Fibroblast of peridontal ligament (primary cell): ENCODE measurements around the gene RRP7A.
"Not testable (repeated sequence)": the region's sequence is repeated elsewhere in the genome, so short reads cannot be mapped to it uniquely, and the experiment has no call there.

ENCODE experiments used
- DNase-seq: peaks from one replicate; pipeline ENCODE4 v3.0.0-alpha.2; 2010; ENCODE audit errors: extremely low read depth

The RRP7A gene

DNA sequence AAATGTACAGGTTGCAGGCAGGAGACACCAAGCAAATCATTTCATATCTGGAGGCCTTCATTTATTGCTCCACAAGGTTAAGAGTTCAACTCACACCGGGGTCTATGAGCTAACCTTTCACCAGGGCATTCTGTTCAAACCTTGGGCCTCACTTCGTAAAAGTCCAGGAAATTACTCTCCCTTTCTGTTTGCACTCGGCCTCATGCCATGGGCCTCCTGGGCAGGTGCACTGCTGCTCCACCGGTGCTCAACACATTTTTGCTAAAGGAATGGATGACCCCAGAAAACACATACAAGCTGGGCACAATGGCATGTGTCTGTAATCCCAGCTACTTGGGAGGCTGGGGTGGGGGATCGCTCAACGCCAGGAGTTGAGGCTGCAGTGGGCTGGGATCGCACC, 16.6 kb upstream of the RRP7A start:
- no peak for DNase-seq

DNA sequence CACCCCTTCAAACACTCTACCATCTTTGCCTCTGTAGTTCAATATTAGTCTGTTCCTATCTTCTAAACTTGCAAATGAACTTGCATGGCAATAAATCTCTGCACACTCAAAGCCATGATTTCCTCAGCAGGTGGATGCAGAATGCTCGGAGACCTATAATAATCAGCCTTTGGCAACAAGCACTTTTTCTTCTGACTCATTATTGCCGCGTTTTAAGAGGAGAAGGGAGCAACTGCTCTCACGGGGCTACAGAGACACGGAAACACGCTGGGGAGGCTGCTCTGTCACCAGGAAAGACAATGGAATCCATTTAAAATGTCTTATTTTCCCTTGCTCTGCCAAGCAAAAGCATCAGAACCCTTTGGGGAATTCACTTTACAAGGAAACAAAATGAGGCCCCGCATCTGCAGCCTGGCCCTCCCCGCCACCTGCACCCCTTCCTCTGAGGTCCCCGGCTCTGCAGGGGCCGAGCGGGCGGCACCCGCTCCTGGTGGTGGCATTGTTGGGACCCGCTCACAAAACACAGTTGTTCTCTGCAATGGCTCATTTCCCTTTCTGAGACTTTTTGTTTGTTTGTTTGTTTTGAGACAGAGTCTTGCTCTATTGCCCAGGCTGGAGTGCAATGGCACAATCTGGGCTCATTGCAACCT, 15.6 kb upstream of the RRP7A start:
- not testable (repeated sequence) for DNase-seq

DNA sequence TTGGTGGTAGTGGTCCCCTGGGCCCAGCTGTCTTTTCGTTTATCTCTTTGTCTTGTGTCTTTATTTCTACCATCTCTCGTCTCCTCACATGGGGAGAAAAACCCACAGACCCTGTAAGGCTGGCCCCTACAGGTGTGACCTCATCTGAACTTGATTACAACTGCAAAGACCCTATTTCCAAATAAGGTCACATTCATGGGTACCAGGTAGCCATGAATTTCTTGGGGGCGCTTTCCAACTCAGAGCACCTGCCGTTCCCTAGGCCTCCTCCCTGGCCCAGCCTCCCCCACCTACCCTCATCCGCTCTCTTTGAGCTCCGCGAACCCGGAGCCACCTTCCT, 14.0 kb upstream of the RRP7A start:
- no peak for DNase-seq

DNA sequence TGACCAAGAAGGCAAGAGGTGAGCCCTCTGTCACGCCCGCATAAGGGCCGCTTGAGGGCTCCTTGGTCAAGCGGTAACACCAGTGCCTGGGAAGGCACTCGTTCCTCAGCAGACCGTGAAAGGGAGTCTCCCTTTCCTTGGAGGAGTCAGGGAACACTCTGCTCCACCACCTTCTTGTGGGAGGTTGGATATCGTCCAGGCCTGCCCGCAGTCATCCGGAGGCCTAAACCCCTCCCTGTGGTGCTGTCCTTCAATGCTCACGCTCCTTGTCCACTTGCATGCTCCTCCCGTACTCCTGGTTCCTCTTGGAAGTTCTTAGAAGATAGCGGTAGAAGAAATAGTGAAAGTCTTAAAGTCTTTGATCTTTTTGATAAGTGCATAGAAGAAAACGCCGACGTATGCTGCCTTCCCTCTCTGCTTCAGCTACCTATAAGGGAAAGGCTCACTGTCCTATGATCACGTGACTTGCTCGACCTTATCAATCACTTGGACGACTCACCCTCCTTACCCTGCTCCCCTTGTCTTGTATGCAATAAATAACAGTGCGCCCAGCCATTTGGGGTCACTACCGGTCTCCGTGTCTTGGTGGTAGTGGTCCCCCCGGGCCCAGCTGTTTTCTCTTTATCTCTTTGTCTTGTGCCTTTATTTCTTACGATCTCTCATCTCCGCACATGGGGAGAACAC, 11.9 kb upstream of the RRP7A start:
- DNase-seq: not testable (repeated sequence)

DNA sequence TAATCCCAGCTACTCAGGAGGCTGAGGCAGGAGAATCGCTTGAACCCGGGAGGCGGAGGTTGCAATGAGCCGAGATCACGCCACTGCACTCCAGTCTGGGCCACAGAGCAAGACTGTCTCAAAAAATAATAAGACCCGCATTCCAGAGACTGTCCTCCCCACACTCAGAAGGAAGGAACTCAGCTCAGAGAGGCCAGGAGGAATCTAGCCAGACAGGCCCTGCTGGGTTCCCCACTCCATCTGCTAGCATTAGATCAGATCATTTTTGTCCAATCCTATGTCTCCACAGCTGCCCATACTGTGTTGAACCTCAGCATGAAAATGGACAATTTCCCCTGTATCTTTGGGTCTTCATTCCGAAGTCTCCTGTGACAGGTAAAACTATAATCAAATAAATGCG, 9.8 kb upstream of the RRP7A start:
- not testable (repeated sequence) for DNase-seq

DNA sequence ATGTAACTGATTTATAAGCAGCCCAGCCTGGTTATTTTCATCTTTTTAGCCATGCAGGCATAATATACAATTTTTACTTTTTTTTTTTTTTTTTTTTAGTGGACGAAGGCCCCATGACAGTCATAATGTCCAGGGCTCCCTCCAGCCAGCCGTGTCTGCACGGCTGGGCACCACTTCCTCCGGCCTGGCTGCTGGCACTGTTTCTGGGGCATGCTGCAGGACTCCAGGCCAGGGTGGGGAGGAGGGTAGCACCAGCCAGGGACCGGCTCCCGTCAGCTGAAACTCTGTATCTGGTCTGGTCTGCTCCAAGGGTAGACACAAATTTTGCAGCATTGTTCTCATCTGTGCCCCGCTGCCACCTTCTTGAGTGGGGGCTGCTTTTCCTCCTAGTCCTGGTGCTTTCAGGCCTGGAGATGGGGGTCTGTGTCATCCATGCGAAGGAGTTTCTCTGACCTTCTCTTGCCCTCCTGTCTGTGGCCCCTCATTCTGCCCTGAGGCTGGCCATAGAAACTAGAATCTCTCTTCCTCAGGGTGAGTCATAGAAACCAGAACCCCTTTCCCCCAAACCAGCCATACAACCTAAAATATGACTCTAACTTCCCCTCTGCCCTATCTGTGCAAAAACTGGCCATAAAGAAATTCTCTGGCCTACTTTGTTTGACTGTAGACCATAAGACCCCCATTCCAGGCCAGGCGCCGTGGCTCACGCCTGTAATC, 9.2 kb upstream of the RRP7A start:
- DNase-seq: no peak

DNA sequence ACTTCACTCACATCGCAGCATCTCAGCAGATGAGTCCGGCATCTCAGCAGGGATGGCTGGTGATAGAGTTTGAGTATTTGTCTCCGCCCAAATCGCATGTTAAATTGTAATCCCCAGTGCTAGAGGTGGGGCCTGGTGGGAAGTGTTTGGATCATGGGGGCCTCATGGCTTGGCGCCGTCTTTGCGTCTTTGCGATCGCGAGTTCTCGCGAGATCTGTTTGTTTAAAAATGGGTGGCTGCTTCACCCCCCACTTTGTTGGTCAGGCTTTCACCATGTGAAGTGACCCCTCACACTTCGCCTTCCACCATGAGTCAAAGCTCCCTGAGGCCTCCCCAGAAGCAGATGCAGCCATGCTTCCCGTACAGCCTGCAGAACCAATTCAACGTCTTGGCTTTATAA, 3.0 kb upstream of the RRP7A start:
- DNase-seq: no peak

DNA sequence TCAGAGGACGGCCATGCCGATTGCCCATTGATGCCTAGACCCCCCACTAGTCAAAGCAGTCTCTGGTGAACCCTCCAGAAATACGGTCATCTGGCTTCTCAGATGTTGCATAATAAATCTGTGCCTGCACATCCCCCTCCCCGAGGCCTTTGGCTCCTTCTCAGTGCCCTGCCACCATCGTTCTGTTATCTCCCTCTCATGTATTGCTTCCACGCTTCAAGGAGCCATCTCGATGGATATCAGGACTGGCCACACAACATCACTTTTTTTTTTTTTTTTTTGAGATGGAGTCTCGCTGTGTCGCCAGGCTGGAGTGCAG, 1.6 kb upstream of the RRP7A start:
- DNase-seq: no peak

DNA sequence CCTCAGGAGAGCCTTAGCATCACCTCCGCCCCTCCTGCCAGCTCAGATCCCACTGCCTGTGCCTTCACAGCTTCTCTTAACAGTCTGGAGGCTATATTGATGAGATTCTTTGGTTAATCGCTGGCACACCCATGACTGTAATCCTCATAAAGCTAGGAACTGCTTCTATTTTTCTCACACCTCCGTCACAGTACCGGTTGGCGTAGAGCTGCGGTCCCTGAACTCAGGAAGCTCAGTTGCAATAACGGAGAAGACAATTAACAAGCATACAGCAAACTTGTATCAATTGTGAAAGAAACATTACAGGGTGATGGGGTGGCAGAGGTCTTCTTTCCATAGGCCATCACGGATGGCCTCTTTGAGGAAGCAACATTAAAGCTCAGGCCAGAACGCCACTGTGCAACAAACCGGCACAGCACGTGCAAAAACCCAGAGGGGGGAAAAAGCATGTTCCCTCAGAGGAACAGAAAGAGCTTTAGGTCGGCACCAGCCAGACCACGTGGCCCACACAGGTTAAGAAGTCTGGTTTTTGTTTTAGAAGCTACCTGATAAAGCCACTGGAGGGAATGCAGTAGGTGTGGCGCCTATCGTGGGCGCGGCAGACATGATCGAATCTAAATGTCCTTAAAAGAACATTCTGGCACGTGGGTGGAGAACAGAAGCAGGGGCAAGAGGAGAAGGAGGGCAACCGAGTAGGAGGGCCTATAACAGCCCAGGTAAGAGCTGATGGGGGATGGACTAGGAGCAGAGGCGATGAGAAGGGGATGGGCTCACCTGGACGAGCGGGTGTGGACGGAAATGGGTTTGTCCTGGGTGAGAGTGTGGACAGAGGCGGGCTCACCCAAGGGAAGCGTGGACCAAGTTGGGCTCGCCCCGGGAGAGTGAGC, 715 bp downstream of the RRP7A start:
- not testable (repeated sequence) for DNase-seq

DNA sequence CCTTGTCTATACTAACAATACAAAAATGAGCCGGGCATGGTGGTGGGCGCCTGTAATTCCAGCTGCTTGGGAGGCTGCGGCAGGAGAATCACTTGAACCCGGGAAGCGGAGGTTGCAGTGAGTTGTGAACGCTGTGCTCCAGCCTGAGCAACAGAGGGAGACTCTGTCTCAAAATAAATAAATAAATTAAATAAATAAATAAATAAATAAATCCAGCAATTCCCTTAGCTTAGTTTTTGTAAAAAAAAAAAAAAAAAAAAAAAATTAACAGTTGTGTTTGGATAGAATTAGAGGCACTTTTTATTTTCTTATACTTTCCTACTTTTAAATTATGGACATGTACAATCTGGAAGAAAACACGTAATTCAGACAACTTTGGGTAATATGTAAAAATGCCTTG, 2.5 kb downstream of the RRP7A start:
- DNase-seq: not testable (repeated sequence)

DNA sequence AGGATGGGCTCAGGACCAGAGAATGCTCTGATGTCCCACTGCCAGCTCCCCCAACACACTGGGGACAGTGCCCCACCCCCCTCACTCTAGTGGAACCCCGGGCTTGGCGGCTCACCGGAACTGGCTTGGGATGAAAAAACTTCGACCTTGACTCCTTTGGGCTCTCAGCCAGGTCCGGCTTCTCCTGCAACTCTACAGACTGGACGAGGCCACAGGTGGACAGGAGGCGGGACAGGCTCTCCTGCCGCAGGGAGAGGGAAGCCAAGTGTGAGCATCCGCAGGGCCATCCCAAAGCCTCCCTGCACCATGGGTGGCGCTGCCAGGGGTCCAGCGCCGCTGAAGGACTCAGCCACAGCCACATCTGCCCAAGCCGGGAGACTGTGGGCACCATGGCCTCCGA, 3.7 kb downstream of the RRP7A start:
- no peak for DNase-seq

DNA sequence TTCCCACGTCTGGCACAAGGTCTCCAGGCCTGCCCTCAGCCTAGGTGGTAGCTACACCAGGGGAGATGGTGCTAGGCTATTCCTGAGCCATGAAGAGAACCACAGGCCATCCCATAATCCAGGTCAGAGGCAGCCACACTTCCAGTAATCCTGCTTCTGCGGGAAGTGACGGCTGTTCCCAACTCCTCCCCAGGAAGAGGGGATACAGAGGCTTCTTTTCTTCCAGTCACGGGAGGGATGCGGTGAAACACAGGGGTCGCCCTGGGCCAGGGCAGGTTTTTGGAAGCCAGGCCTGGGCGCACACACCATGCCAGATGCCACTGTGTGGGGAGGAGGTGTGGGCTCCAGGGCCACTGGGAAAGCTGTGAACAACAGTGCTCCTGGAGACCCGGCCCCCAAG, 4.3 kb downstream of the RRP7A start:
- not testable (repeated sequence) for DNase-seq

DNA sequence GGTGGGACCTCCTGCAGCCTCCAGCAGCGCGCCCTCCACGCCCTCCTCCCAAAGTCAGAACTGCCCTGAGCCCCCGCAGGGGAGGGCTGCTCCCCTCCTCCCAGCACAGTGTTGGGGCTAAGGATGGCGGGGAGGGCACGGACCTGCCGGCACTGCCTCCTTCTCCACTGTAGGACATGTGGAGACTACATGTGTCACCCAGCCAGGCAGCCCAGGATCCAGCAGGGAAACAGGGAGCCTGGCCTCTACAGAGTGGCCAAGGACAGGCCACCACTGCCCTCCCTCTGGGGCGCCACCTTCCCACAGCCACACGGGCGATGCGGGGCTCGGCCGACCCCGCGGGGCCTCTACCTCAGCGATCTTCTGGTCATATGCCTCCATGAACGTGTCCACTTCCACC, 5.3 kb downstream of the RRP7A start:
- DNase-seq: not testable (repeated sequence)

DNA sequence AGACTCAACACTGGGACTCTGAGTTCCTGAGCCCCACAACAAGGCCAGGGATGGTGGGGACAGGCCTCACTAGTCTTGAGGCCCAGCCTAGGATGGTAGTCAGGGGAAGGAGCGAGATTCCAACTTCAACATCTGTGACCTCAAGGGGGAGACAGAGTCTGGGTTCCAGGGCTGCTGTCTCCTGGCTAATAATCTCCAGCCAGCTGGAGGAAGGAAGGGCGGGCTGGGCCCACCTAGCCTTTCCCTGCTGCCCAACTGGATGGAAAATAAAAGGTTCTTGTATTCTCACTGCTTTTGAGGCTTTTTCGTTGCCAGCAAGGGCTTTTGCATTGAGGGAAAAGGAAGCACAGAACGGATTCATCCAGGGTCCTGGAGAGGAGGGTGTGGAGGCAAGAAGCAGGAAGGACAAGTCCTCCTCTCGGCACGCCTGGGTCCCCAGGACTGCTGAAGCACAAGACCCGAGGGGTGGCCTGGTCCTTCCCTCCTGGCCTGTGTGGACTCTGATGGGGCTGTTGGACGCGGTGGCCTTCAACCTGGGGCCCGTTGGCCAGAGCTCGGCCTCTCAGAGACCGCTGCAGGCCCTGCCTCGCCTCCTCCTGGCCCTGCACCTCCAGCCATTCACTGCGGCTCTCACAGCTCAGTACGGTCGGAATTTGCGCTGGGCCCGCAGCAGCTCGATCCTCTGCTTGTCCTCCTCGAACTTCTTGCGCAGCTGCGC, 7.2 kb downstream of the RRP7A start:
- peak; percentile 18 for DNase-seq

DNA sequence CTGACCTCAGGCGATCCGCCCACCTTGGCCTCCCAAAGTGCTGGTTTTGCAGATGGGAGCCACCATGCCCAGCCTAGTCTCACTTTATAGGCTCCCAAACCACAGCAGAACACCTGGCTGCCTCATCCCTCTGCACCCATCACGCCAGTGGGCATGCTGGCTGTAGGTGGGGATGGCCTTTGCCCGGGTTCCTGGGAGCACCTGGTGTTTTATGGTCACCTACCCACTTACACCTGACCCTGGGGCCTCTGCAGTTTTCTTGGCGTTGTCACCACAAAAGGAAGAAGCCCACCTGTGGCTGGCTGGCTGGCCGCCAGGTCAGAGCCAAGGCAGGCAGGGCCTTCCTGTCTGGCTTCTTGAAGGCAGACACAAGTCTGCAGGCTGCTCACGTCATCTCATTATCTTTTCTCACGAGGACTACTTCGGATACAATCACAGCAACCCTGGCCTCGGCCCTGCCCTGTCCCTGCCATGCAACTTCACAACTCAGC, 8.2 kb downstream of the RRP7A start:
- DNase-seq: no peak

DNA sequence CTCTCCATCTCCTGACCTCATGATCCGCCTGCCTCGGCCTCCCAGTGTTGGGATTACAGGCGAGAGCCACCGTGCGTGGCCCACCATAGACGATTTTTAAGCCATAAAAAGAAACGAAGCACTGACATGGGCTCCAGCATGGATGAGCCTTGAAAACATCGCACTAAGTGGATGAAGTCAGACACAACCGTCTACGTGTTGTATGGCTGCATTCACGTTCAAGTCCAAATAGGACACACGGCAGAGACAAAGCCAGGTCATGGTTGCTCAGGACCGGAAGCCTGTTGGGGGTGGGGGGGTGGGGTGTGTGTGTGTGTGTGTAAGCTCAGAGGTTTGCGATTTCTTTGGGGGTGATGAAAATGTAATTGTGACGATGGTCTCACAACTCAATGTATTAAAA, 10.0 kb downstream of the RRP7A start:
- DNase-seq: no peak

DNA sequence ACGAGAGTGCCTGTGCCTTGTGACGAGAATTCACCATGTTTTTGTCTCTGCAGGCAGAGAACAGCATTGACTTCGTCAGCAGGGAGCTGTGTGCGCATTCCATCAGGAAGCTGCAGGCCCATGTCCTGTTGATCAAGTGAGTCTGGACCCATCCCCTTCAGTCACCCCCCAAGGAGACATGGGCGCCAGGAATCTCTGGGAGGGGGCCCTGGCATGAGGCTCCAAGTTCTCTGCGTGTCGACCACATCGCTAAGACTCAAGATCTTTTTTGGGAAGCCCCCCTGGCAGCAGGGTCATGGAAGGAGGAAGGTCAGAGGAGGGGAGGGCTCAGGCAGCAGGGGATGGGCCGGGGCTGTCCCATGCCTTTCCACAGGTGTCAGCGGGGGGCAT, 10.6 kb downstream of the RRP7A start:
- DNase-seq: not testable (repeated sequence)

DNA sequence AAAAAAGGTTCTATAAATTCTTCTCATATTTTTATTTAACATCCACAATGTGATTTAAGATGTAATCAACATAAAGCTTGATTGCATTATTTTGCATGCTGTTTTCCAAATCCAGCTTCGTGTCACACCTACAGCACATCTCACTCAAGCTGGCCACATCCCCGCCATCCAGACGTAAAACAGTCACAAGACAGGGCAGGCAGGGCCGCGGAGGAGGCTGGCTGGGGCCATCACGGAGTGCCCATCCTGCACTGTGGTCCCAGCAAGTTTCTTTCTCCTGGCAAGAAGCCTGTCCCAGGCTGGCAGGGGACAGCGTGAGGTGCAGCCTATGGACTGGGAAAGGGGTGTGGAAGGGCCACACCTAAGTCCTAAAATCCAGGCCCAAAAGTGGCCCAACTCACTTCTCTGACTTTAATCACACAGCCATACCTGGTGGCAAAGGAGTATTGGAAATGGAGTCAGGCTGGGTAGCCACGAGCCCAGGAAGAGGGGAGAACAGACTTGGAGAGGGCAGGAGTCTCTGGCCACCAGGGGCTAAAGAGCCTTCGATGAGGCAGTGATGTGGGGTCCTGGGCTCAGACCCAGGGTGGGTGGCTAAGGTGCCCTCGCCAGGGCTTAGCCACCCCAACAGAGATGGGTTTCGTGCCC, 11.1 kb downstream of the RRP7A start:
- DNase-seq: not testable (repeated sequence)

DNA sequence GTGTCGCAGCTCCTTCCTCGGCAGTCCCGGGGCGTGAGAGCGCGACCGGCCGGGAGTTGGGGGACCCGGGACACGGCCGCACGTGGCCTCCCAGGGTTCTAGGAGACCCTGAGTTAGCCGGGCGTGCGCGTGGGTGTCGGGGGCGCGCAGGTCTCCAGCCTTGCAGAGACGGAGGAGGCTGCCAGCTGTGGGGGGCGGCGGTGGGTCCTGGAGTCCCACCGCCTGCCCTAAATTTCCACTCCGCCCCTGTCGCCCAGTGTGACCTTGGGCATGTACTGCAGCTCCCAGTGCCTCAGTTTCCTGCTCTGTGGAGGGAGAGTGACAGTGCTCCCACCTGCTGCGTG, 18.8 kb downstream of the RRP7A start:
- no peak for DNase-seq

DNA sequence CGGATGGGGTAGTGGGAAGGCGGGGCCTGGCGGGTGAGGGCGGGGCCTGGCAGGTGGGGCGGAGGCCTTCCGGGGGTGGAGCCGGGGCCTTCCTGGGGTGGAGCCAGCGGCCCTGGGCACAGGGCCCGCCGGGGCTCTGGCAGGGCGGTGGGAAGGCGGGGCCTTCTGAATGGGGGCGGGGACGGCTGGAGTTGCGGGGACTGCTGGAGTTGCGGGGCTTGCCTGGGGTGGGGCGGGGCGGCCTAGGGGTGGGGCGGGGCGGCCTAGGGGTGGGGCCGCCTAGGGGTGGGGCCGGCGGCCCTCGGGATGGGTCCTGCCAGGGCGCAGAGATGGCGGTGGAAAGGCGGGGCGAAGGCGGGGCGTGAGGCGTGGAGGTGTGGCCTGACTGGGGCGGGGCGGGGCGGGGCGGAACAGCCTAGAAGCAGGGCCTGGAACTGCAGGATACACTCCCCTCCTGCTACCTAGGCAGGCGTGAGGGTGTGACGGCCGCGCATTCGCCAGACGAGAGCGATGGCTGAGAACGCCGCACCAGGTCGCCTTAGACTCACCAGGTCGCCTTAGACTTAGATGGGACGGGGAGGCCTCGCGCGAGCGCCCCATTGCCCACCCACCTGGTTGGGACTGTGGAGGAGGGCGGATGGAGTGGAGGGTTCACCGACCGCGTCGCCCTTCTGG, 19.3 kb downstream of the RRP7A start:
- peak; percentile 42 for DNase-seq

DNA sequence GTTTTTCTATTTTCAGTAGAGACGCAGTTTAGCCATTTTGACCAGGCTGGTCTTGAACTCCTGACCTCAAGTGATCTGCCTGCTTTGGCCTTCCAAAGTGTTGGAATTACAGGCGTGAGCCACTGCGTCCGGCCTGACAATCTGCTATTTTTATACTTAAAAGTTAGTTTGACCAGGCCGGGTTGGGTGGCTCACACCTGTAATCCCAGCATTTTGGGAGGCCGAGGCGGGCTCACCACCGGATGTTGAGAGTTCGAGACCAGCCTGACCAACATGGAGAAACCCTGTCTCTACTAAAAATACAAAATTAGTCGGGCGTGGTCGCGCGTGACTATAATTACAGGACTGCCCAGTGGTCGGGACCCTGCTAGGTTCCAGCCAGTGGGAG, 19.8 kb downstream of the RRP7A start:
- not testable (repeated sequence) for DNase-seq
